HepG2 (cell line): ENCODE results near the gene TRIO.

Experiments
- EP300 ChIP-seq, 3 experiments: sonication (generic) in 1 of 3; formaldehyde crosslinking in 1 of 3; IDR thresholded peaks; 2 replicates each; pipeline versions ENCODE4 v1.5.1 to v1.6.1; 2011 to 2020; ENCODE audit warnings: low read depth in 2 of 3, low read length in 2 of 3, borderline replicate concordance in 1 of 3, improper control_type of control experiment in 1 of 3, mild to moderate bottlenecking in 1 of 3, missing genetic modification reagents in 1 of 3, moderate library complexity in 1 of 3
- FOXJ3 ChIP-seq: sonication (generic); formaldehyde crosslinking; IDR thresholded peaks from 2 replicates; pipeline ENCODE4 v1.4.0; 2020; ENCODE audit warnings: missing genetic modification reagents, mild to moderate bottlenecking, borderline replicate concordance
- NONO ChIP-seq, 2 experiments: fragments of 450-650 bp in 1 of 2; sonication (generic) in 1 of 2; formaldehyde crosslinking in 1 of 2; IDR thresholded peaks in 1 of 2; conservative IDR thresholded peaks in 1 of 2; 2 replicates each; pipeline versions ENCODE4 v1.6.1 to v1.8.0; 2017 to 2022; ENCODE audit warnings: mild to moderate bottlenecking in 1 of 2, missing genetic modification reagents in 1 of 2, moderate library complexity in 1 of 2
- NR3C1 ChIP-seq: sonication (generic); formaldehyde crosslinking; IDR thresholded peaks from 2 replicates; pipeline ENCODE4 v1.4.0; 2020; ENCODE audit warnings: missing genetic modification reagents
- SAP130 ChIP-seq: IDR thresholded peaks from 2 replicates; pipeline ENCODE4 v1.6.1; 2016; ENCODE audit warnings: low read depth
- SPEN ChIP-seq: sonication (generic); formaldehyde crosslinking; IDR thresholded peaks from 2 replicates; pipeline ENCODE4 v1.5.1; 2020; ENCODE audit warnings: low read depth, mild to moderate bottlenecking, missing genetic modification reagents
- TRIM24 ChIP-seq: sonication (generic); formaldehyde crosslinking; IDR thresholded peaks from 2 replicates; pipeline ENCODE4 v1.8.0; 2022; ENCODE audit warnings: mild to moderate bottlenecking, missing genetic modification reagents
- ZNF468 ChIP-seq: sonication (generic); formaldehyde crosslinking; IDR thresholded peaks from 2 replicates; pipeline ENCODE4 v1.8.0; 2022; ENCODE audit warnings: mild to moderate bottlenecking, moderate library complexity, missing genetic modification reagents
- ZNF607 ChIP-seq: sonication (generic); formaldehyde crosslinking; IDR thresholded peaks from 2 replicates; pipeline ENCODE4 v1.5.1; 2020; ENCODE audit warnings: missing genetic modification reagents, mild to moderate bottlenecking, borderline replicate concordance
- TF ChIP-seq, protein P1 (sequence below): sonication (generic); formaldehyde crosslinking; IDR thresholded peaks from 2 replicates; pipeline ENCODE4 v1.5.0; 2020; ENCODE audit warnings: missing genetic modification reagents
- TF ChIP-seq, protein P2 (sequence below), 2 experiments: IDR thresholded peaks; 2 replicates each; pipeline ENCODE4 v1.6.1; 2011 to 2012; ENCODE audit warnings: low read length in 2 of 2, borderline replicate concordance in 1 of 2, low read depth in 1 of 2, mild to moderate bottlenecking in 1 of 2, moderate library complexity in 1 of 2

DNA sequence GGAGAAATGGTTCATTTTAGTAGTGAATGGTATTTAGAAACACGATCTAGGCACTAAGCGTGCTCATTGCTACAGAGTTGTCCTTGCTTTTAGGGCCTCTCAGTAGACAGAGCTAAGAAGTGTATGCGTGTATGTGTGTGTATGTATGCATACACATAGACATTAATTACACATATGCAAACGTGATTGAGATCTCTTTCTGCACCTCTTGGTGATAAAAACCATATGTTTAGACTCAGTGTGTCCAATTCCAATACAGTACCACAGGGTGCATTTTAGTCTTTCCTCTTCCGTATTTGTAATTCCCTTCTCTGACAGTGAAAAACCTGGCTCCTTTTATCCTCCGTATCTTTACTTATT is 13.1 kb downstream of the TRIO start:
- TF ChIP-seq, protein P1, sequence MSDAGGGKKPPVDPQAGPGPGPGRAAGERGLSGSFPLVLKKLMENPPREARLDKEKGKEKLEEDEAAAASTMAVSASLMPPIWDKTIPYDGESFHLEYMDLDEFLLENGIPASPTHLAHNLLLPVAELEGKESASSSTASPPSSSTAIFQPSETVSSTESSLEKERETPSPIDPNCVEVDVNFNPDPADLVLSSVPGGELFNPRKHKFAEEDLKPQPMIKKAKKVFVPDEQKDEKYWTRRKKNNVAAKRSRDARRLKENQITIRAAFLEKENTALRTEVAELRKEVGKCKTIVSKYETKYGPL = no peak
- TF ChIP-seq ZNF468 (no peak), NONO (IDR thresholded peaks at IDR 0.05) (no peak), NONO (CRISPR knock-in tag; conservative IDR thresholded peaks at IDR 0.05) (no peak), NR3C1 (no peak), ZNF607 (CRISPR knock-in tag) (no peak), FOXJ3 (CRISPR knock-in tag) (no peak), SPEN (CRISPR knock-in tag) (no peak), EP300 (IDR thresholded peaks at IDR 0.05; ENCODE audit: low read depth in 2 of 2, low read length in 2 of 2) (no peak), EP300 (CRISPR knock-in tag; IDR thresholded peaks at IDR 0.05; ENCODE audit: borderline replicate concordance) (no peak), TRIM24 (CRISPR knock-in tag) (no peak), SAP130 (CRISPR knock-in tag) (no peak)
- TF ChIP-seq, protein P2, sequence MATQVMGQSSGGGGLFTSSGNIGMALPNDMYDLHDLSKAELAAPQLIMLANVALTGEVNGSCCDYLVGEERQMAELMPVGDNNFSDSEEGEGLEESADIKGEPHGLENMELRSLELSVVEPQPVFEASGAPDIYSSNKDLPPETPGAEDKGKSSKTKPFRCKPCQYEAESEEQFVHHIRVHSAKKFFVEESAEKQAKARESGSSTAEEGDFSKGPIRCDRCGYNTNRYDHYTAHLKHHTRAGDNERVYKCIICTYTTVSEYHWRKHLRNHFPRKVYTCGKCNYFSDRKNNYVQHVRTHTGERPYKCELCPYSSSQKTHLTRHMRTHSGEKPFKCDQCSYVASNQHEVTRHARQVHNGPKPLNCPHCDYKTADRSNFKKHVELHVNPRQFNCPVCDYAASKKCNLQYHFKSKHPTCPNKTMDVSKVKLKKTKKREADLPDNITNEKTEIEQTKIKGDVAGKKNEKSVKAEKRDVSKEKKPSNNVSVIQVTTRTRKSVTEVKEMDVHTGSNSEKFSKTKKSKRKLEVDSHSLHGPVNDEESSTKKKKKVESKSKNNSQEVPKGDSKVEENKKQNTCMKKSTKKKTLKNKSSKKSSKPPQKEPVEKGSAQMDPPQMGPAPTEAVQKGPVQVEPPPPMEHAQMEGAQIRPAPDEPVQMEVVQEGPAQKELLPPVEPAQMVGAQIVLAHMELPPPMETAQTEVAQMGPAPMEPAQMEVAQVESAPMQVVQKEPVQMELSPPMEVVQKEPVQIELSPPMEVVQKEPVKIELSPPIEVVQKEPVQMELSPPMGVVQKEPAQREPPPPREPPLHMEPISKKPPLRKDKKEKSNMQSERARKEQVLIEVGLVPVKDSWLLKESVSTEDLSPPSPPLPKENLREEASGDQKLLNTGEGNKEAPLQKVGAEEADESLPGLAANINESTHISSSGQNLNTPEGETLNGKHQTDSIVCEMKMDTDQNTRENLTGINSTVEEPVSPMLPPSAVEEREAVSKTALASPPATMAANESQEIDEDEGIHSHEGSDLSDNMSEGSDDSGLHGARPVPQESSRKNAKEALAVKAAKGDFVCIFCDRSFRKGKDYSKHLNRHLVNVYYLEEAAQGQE (IDR thresholded peaks at IDR 0.05; ENCODE audit: borderline replicate concordance in 1 of 2, low read depth in 1 of 2, low read length in 2 of 2) = no peak
